Measurements from ENCODE around the gene DIAPH3.

The DIAPH3 gene

GRCh38 chr13:59924256-59924655, 239.5 kb downstream of the DIAPH3 start:
- H3K4me1 ChIP-seq (ENCODE audit: control insufficient read depth in 1 of 2, insufficient read depth in 1 of 2, low read depth in 1 of 2, low read length in 1 of 2), result no peaks in the 10 kb centered on the region
- H3K27ac ChIP-seq, result no peak overlapping the region
- no peak for TF ChIP-seq CTCF (IDR thresholded peaks at IDR 0.05)
- no peaks in the 10 kb centered on the region for H3K27me3 ChIP-seq
- H3K9me3 ChIP-seq, result no peaks in the 10 kb centered on the region
- no peaks in the 10 kb centered on the region for H3K36me3 ChIP-seq
- H3K4me3 ChIP-seq (ENCODE audit: low read depth in 1 of 2, low read length in 1 of 2), result no peak overlapping the region

GRCh38 chr13:59915252-59915651, 248.5 kb downstream of the DIAPH3 start:
- no peaks in the 10 kb centered on the region for H3K9me3 ChIP-seq
- no peaks in the 10 kb centered on the region for H3K27me3 ChIP-seq
- no peak overlapping the region for H3K27ac ChIP-seq
- no peak overlapping the region for H3K4me3 ChIP-seq (ENCODE audit: low read depth in 1 of 2, low read length in 1 of 2)
- TF ChIP-seq CTCF (IDR thresholded peaks at IDR 0.05), result no peak
- no peaks in the 10 kb centered on the region for H3K4me1 ChIP-seq (ENCODE audit: control insufficient read depth in 1 of 2, insufficient read depth in 1 of 2, low read depth in 1 of 2, low read length in 1 of 2)
- no peaks in the 10 kb centered on the region for H3K36me3 ChIP-seq

GRCh38 chr13:59914556-59914955, 249.2 kb downstream of the DIAPH3 start:
- no peak for TF ChIP-seq CTCF (IDR thresholded peaks at IDR 0.05)
- no peaks in the 10 kb centered on the region for H3K27me3 ChIP-seq
- H3K9me3 ChIP-seq, result no peaks in the 10 kb centered on the region
- H3K4me3 ChIP-seq (ENCODE audit: low read depth in 1 of 2, low read length in 1 of 2), result no peak overlapping the region
- no peaks in the 10 kb centered on the region for H3K4me1 ChIP-seq (ENCODE audit: control insufficient read depth in 1 of 2, insufficient read depth in 1 of 2, low read depth in 1 of 2, low read length in 1 of 2)
- H3K27ac ChIP-seq, result no peak overlapping the region
- no peaks in the 10 kb centered on the region for H3K36me3 ChIP-seq

DNA sequence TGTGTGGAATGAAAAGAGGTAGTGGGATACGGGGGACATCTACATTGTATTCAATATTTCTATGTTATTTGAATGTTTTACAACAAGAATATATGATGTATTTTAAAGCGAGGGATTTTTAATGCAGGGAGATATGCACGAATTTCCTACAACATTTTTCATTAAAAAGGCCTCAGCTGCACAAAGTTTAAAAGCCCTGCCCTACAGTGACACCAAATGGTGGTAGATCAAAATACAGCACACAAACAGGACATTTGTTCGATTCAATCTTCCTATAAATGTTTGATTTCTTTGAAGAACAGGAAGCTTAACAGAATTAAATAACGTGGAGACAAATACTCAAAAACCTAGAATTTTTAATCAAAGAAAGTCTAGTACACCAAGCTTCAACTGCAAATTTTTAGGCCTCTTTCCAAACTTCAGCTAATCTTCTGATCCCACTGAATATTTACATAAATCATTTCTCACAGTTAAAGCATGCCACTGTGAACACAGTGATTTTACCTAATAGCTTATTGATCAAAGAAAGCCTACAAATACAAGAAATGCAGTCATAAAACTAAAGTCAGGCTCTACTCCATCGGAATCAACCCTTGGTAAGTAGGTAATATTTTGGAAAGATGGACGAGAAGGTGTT, 257.2 kb downstream of the DIAPH3 start:
- no peak for TF ChIP-seq CTCF (IDR thresholded peaks at IDR 0.05)
- Histone ChIP-seq H3K27ac (no peak overlapping the region), H3K36me3 (no peaks in the 10 kb centered on the region), H3K4me1 (ENCODE audit: control insufficient read depth in 1 of 2, insufficient read depth in 1 of 2, low read depth in 1 of 2, low read length in 1 of 2) (no peaks in the 10 kb centered on the region), H3K27me3 (no peaks in the 10 kb centered on the region), H3K4me3 (ENCODE audit: low read depth in 1 of 2, low read length in 1 of 2) (no peak overlapping the region), H3K9me3 (no peaks in the 10 kb centered on the region)

DNA sequence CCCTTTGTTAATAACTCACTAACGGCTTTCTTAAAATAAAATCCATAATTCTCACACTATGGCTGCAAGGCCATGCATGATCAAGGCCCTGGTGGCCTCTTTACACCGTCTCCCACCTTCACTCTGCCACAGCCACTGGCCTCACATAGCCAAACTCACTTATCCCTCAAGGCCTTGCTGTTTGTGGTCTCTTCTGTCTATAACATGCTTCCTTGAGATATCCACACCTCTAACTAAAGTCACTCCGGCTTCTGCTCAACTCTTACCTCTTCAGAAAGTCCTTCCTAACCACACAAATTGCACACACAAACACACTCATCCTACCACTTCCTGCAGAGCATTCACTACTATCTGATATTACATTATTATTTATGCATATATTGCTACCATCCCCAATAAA, 262.5 kb downstream of the DIAPH3 start:
- Histone ChIP-seq H3K9me3 (no peaks in the 10 kb centered on the region), H3K27me3 (no peaks in the 10 kb centered on the region), H3K27ac (no peak overlapping the region), H3K4me1 (ENCODE audit: control insufficient read depth in 1 of 2, insufficient read depth in 1 of 2, low read depth in 1 of 2, low read length in 1 of 2) (no peaks in the 10 kb centered on the region), H3K36me3 (no peaks in the 10 kb centered on the region), H3K4me3 (ENCODE audit: low read depth in 1 of 2, low read length in 1 of 2) (no peak overlapping the region)
- TF ChIP-seq CTCF (IDR thresholded peaks at IDR 0.05), result no peak

- no peak overlapping the region for H3K27ac ChIP-seq
- TF ChIP-seq CTCF (IDR thresholded peaks at IDR 0.05), result no peak
- no peak overlapping the region for H3K4me3 ChIP-seq (ENCODE audit: low read depth in 1 of 2, low read length in 1 of 2)
- H3K4me1 ChIP-seq (ENCODE audit: control insufficient read depth in 1 of 2, insufficient read depth in 1 of 2, low read depth in 1 of 2, low read length in 1 of 2), result no peaks in the 10 kb centered on the region
- no peaks in the 10 kb centered on the region for H3K27me3 ChIP-seq
- H3K36me3 ChIP-seq, result no peaks in the 10 kb centered on the region
- H3K9me3 ChIP-seq, result no peaks in the 10 kb centered on the region
Measured at GRCh38 chr13:59898066-59898465, 265.7 kb downstream of the DIAPH3 start.
